ENCODE results near the gene SMARCD2.
A peak's percentile ranks its signal among the peaks of the same experiment; 100 is the strongest.

SMARCD2 gene

DNA sequence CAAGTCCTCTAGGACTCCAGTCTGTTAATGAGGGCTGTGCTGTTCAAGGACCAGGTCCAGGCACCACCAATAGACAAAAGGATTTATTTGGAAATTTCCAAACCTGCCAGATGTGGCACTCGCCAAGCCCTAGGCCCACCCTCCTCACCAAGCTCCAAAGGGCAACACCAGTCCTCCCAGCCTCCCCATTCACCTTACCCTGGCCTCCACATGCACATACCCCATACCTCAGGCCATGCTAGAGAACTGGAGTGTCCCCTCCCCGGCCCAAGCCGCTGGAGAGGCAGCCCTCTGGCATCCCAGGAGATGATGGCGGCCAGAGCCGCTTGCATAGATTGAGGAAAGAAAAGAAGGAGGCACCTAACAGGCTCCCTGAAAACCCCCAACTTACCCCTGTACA lies 10.5 kb downstream of the SMARCD2 start:
- Mint-ChIP-seq H3K9me3 (no peaks in the 10 kb centered on the region), H3K4me1 (peaks cover 21% of the 10 kb centered on the region), H3K27ac (no peak overlapping the region), H3K4me3 (no peak overlapping the region), H3K27me3 (no peaks in the 10 kb centered on the region), H3K36me3 (peaks cover 29% of the 10 kb centered on the region)
- no peak for ATAC-seq (ENCODE audit: low read depth)
- no peak for DNase-seq (ENCODE audit: low spot score in 2 of 2)

DNA sequence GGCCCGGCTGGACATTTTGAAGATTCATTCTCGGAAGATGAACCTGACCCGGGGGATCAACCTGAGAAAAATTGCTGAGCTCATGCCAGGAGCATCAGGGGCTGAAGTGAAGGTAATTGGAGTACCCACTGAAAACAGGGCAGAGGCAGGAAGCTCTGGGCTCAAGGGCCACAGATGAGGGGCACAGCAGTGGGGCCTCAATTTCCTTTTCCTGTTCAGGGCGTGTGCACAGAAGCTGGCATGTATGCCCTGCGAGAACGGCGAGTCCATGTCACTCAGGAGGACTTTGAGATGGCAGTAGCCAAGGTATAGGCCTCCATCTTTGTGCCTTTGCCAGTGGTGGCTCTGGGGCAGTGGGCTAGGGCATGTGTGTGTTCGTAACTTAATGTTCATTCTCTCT lies 11.0 kb downstream of the SMARCD2 start:
- Mint-ChIP-seq H3K9me3 (no peaks in the 10 kb centered on the region), H3K27ac (no peak overlapping the region), H3K36me3 (peaks cover 29% of the 10 kb centered on the region), H3K4me3 (no peak overlapping the region), H3K4me1 (peaks cover 23% of the 10 kb centered on the region), H3K27me3 (no peaks in the 10 kb centered on the region)
- DNase-seq (ENCODE audit: low spot score in 2 of 2) (no peak), ATAC-seq (ENCODE audit: low read depth) (no peak)

DNA sequence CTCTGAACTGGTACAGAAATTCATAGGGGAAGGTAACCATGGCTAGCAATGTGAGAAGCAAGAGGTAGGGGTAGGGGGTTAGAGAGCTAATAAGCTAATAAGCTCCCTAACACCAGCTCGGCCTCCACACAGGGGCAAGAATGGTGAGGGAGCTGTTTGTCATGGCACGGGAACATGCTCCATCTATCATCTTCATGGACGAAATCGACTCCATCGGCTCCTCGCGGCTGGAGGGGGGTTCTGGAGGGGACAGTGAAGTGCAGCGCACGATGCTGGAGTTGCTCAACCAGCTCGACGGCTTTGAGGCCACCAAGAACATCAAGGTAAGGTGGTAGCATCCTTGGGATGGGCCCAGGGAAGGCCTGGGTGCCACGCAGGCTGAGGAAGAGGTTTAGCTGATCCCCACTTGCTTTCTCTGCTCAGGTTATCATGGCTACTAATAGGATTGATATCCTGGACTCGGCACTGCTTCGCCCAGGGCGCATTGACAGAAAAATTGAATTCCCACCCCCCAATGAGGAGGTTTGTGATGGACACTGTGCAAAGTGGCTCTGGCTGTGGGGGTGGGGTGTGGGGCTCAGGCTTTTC lies 11.5 kb downstream of the SMARCD2 start:
- no peak for ATAC-seq (ENCODE audit: low read depth)
- DNase-seq (ENCODE audit: low spot score in 2 of 2), result no peak
- H3K27ac Mint-ChIP-seq, result no peak overlapping the region
- no peaks in the 10 kb centered on the region for H3K27me3 Mint-ChIP-seq
- no peak overlapping the region for H3K4me3 Mint-ChIP-seq
- peaks cover 23% of the 10 kb centered on the region for H3K4me1 Mint-ChIP-seq
- H3K9me3 Mint-ChIP-seq, result no peaks in the 10 kb centered on the region
- H3K36me3 Mint-ChIP-seq, result peaks cover 29% of the 10 kb centered on the region

DNA sequence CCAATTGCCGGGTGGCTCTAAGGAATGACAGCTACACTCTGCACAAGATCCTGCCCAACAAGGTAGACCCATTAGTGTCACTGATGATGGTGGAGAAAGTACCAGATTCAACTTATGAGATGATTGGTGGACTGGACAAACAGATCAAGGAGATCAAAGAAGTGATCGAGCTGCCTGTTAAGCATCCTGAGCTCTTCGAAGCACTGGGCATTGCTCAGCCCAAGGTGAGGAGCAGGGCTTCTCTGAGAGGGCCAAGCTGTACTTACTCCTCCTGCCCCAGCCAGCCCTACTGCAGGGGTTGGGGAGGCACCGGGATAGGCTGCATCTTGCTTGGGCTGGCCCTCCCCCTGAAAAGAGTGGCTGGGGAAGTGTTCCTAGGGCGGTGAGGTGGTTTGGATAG lies 12.2 kb downstream of the SMARCD2 start:
- Mint-ChIP-seq H3K27me3 (no peaks in the 10 kb centered on the region), H3K9me3 (no peaks in the 10 kb centered on the region), H3K4me3 (no peak overlapping the region), H3K27ac (no peak overlapping the region), H3K4me1 (peaks cover 24% of the 10 kb centered on the region), H3K36me3 (peaks cover 28% of the 10 kb centered on the region)
- ATAC-seq (ENCODE audit: low read depth) (no peak), DNase-seq (ENCODE audit: low spot score in 2 of 2) (no peak)

DNA sequence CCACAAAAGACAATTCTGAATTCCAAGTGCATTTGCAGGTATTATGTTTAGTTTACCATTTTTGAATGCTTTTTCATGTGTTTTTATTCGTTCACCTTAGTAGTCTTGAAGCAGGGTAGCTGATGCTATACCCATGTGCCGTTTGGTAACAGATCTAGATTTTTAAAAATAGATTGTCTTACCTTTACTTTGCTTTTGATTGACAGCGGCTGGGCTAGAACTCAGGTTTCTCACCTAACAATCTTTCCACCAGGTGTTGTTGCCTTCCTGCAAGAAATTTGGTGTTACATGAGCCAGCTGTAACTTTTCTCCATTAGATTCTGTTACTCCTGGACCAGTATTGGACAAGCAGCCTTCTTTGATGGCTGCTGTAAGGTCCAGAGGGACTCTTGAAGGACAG lies 13.5 kb downstream of the SMARCD2 start:
- DNase-seq (ENCODE audit: low spot score in 2 of 2) (no peak), ATAC-seq (ENCODE audit: low read depth) (no peak)
- Mint-ChIP-seq H3K36me3 (peaks cover 33% of the 10 kb centered on the region), H3K4me1 (peaks cover 27% of the 10 kb centered on the region), H3K27me3 (no peaks in the 10 kb centered on the region), H3K9me3 (no peaks in the 10 kb centered on the region), H3K27ac (no peak overlapping the region), H3K4me3 (no peak overlapping the region)

DNA sequence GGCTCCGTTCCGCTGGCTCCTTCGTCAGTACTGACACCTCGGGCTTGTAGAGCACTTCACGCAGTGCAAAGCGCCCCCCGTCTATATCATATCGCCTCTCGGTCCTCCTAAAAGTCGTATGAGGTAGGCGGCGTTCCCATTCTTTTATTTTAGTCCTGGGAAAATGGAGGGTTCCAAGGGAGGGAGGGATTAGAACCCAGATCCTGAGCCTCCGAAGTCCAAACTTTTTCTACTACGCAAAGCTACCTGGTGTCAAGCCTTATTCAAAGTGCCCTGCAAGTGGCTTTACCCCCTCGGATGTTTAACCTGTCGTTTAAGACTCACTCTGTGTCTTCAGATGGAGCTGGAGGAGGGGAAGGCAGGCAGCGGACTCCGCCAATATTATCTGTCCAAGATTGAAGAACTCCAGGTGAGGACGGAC lies 14.7 kb downstream of the SMARCD2 start:
- Mint-ChIP-seq H3K27me3 (no peaks in the 10 kb centered on the region), H3K4me3 (peak overlapping the region; percentile 93), H3K36me3 (peaks cover 34% of the 10 kb centered on the region), H3K27ac (peak overlapping the region; percentile 99), H3K4me1 (peaks cover 29% of the 10 kb centered on the region), H3K9me3 (no peaks in the 10 kb centered on the region)
- ATAC-seq (ENCODE audit: low read depth), result no peak
- no peak for DNase-seq (ENCODE audit: low spot score in 2 of 2)

DNA sequence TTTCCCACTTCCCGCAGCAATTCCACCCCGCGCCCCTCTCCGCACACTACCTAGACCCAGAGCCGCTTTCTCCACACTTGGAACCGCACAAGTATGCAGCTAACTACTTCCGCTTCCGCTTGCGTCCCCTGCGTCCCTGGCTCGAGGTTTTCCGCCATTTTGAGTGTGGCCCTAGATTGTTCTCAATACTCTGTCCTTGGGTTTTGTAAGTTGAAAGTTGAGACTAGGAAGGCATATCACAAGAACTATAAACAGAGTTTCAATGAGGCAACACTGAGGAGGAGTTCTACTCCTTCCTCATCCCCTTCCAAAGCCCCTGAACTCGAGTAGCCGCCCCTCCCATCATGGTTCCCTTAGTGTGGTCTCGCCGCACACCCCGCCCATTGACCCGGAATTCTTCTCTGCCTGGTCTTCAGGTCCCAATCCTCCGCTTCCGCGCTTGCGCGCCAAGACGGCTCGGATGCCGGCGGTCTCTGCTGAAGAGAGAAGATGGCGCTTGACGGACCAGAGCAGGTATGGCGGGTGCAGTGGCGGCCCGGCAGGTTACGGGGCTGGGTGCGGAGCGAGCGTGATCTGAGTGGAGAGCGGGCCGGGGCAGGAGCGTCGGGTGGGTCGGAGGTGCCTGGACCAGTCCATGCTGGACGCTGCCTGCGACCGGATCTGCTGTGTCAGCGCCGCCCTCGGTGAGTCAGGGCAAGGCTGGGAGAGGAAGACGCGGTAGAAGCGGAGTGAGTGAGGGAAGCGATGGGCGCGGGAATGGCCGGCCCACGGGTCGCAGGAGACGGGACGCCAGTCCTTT lies 15.3 kb downstream of the SMARCD2 start, which contains the start of the genes FTSJ3 and PSMC5:
Gene FTSJ3 (minus strand): TSS at position 662 of the 799 bp plus-strand sequence. CDS start 761 bp downstream, outside the sequence.
Gene PSMC5 (plus strand): TSS at position 430 of the 799 bp plus-strand sequence. CDS start 60 bp downstream, at position 490.
- no peaks in the 10 kb centered on the region for H3K9me3 Mint-ChIP-seq
- DNase-seq (ENCODE audit: low spot score in 2 of 2) (peak; percentile 85 to 93), ATAC-seq (ENCODE audit: low read depth) (peak; percentile 94)
- H3K27me3 Mint-ChIP-seq, result no peaks in the 10 kb centered on the region
- peaks cover 31% of the 10 kb centered on the region for H3K4me1 Mint-ChIP-seq
- H3K4me3 Mint-ChIP-seq, result peak within 1 kb of the TSS; percentile 93
- H3K27ac Mint-ChIP-seq, result peak within 1 kb of the TSS; percentile 99
- H3K36me3 Mint-ChIP-seq, result peaks cover 28% of the 10 kb centered on the region

DNA sequence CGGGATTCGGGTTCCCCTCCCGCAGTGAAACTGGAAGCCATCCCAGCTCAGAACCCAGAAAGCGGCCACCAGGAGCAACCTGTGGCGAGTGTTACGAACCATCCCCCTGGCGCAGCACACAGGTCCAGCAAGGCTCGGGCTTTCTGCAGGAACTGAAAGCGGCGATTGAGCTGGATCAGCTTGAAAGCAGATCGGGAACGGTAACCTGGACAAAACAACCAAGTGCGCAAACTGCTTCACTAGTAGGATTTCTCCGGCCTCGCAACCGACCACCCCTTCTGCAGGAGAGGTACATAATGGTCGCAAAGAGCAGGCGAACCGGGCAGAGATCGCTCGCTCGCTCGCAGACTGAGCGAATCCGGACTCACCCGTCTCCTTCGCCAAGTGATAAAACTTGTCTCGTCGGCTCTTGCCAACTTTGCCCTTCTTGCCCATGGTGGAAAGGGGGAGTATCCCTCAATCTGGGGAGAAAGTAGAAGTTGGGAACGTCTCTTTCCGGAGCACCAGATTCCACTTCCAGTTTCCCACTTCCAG lies 15.9 kb downstream of the SMARCD2 start:
- H3K4me1 Mint-ChIP-seq, result peaks cover 34% of the 10 kb centered on the region
- ATAC-seq (ENCODE audit: low read depth), result peak; percentile 1
- H3K4me3 Mint-ChIP-seq, result peak overlapping the region; percentile 93
- no peaks in the 10 kb centered on the region for H3K27me3 Mint-ChIP-seq
- peaks cover 28% of the 10 kb centered on the region for H3K36me3 Mint-ChIP-seq
- H3K27ac Mint-ChIP-seq, result peak overlapping the region; percentile 99
- H3K9me3 Mint-ChIP-seq, result no peaks in the 10 kb centered on the region
- no peak for DNase-seq (ENCODE audit: low spot score in 2 of 2)

DNA sequence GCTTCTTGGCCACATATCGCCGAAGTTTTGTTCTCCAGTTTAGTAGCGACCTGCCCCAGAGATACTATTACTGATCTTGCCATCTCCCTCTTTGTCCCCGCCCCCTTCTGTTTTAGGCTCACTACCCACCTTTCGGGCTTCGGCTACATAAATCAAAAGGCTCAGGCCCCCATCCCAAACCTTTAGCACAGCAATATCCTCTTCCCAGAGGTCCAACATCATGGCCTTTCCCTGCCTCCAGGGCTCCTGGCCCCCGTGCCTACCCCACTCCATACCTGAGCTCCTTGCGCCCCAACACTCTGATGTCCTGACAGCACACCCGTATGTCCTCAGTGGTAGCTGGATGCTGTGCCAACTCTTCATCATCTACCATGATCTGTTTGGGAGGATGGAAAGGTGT lies 18.1 kb downstream of the SMARCD2 start:
- Mint-ChIP-seq H3K27me3 (no peaks in the 10 kb centered on the region), H3K4me3 (peak overlapping the region; percentile 15), H3K27ac (peak overlapping the region; percentile 80)

DNA sequence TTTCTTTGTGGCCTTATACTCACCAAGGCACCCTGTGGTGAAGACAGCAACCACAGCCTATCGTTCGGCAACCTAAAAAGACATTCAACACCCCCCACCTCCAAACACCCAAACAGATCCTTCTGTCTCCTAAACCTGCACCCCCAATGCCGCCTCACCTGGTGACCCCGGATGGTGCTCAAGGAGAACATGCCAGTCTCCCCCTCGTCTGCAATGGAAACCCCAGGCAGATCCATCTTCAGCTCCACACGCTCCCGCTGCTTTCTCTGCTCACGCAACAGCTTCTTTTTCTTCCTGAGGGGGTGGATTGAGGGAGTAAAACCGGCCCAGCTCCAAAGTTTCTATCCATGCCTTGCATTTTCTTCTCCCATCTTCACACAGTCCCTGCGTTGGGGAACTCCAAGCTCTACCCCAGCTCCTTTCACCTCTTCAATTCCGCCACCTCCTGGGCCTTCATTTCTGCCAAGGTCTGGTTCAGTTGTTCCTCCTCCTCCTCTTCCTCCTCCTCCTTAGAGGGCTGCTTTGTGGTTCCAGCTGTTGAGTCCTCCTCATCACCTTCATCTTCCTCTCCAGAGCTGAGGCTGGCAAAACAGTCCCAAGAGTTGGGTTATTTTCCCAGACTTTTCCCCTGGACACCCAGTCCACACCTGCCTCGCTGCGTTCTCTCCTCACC lies 18.7 kb downstream of the SMARCD2 start:
- no peak for DNase-seq (ENCODE audit: low spot score in 2 of 2)
- Mint-ChIP-seq H3K36me3 (peaks cover 31% of the 10 kb centered on the region), H3K4me1 (peaks cover 45% of the 10 kb centered on the region), H3K9me3 (no peaks in the 10 kb centered on the region), H3K4me3 (peak overlapping the region; percentile 15), H3K27ac (peak overlapping the region; percentile 80), H3K27me3 (no peaks in the 10 kb centered on the region)
- no peak for ATAC-seq (ENCODE audit: low read depth)

More for the DNA sequence above, 18.1 kb downstream of the SMARCD2 start:
- ATAC-seq (ENCODE audit: low read depth) (no peak), DNase-seq (ENCODE audit: low spot score in 2 of 2) (no peak)
- no peaks in the 10 kb centered on the region for H3K9me3 Mint-ChIP-seq
- H3K36me3 Mint-ChIP-seq, result peaks cover 28% of the 10 kb centered on the region
- peaks cover 42% of the 10 kb centered on the region for H3K4me1 Mint-ChIP-seq

DNA sequence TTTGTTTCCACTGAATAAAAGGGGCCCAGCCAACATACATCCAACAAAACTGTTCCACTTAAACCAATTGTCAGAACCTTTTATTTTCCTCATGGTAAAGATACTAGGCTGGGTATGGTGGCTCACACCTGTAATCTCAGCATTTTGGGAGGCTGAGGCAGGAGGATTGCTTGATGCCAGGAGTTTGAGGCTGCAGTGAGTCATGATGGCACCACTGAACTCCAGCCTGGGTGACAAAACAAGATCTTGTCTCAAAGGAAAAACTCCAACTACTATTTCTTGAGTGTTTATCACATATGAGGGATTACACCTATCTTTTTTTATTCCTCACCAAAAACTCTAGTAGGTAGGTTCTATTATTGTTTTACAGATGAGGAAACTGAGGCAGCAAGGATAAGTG lies 19.9 kb downstream of the SMARCD2 start:
- Mint-ChIP-seq H3K9me3 (no peaks in the 10 kb centered on the region), H3K36me3 (peaks cover 39% of the 10 kb centered on the region), H3K27me3 (no peaks in the 10 kb centered on the region), H3K4me3 (no peak overlapping the region), H3K27ac (peak overlapping the region; percentile 24), H3K4me1 (peaks cover 39% of the 10 kb centered on the region)
- ATAC-seq (ENCODE audit: low read depth) (no peak), DNase-seq (ENCODE audit: low spot score in 2 of 2) (no peak)

DNA sequence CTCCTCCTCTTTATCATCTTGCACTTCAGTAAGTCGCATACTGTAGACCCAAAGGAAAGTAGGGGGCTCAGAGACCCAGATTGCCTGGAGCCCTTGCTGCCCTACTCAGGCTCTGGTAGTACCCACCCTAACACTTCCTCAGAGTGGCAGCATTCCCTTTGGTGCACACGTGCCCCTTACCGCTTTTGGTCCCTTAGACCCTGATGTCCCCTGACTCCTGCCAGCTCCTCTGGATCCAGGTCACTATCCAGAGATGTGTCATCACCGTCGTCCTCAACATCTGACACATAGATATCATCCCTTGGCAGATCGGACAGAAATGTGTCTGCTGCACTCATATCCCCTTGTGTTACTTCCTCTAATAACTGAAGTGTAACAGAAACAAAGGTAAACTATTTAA lies 20.7 kb downstream of the SMARCD2 start:
- H3K27me3 Mint-ChIP-seq, result no peaks in the 10 kb centered on the region
- no peaks in the 10 kb centered on the region for H3K9me3 Mint-ChIP-seq
- H3K27ac Mint-ChIP-seq, result peak overlapping the region; percentile 11
- peaks cover 37% of the 10 kb centered on the region for H3K4me1 Mint-ChIP-seq
- ATAC-seq (ENCODE audit: low read depth) (no peak), DNase-seq (ENCODE audit: low spot score in 2 of 2) (no peak)
- H3K4me3 Mint-ChIP-seq, result no peak overlapping the region
- peaks cover 44% of the 10 kb centered on the region for H3K36me3 Mint-ChIP-seq

DNA sequence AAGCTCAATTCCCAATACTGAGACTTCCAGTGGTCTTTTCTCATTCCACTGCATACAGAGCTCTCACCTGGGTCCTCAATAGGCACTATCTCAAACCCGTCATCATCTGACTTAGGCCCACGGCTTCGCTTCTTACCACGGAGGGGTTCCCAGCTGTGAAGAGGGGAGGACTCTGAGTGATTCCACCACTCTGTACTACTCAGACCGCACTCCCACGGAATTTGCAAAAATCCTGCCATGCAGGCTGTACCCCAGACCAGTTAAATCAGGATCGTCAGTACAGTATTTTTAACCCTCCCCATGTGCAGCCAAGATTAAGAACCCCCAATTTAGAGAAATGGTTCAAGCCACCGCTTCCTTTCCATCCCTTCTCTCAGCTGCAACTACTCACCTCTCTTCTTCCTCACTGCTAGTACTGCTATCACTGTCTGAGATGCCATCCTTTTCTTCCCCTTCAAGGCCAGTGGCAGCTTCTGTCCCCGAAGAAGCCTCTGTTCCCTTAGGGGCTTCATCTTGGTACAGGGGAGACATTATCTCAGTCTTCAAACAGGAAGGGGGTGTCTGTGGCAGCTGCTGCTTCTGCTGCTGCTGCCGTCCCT lies 21.4 kb downstream of the SMARCD2 start:
- peak overlapping the region; percentile 70 for H3K27ac Mint-ChIP-seq
- DNase-seq (ENCODE audit: low spot score in 2 of 2), result no peak
- no peaks in the 10 kb centered on the region for H3K27me3 Mint-ChIP-seq
- ATAC-seq (ENCODE audit: low read depth), result no peak
- H3K36me3 Mint-ChIP-seq, result peaks cover 46% of the 10 kb centered on the region
- no peaks in the 10 kb centered on the region for H3K9me3 Mint-ChIP-seq
- H3K4me1 Mint-ChIP-seq, result peaks cover 37% of the 10 kb centered on the region
- H3K4me3 Mint-ChIP-seq, result no peak overlapping the region
